ENCODE results near the gene AIMP1. TPM values are rescaled to one million over a fixed set of nuclear protein-coding genes. Genes with fewer than 3 reads are reported as not detected.
A peak's percentile ranks its signal among the peaks of the same experiment; 100 is the strongest.

AIMP1 gene
- total RNA-seq, 2 donors from 2014 or later: 12.6 to 37.3 TPM

DNA sequence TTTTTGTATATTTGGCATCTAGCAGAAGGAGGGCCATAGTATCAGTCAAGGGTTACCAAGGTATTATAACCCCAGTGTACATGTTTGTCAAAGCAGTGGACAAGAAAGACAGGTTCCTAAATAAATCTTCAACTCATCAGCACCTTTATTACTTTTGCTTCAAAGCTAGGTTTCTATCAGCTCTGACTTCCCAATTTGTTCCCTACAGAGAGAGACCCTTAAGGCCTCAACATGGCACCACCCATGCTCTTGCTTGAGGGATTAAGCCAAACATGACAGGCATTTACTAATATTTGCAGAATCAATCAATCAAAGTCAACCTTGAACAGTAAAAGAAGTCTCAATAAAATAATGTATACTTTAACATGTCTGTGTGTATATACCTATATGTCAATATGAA is 9.8 kb upstream of the AIMP1 start:
- Histone ChIP-seq H3K4me3 (no peak overlapping the region), H3K9me3 (no peaks in the 10 kb centered on the region), H3K4me1 (ENCODE audit: control insufficient read depth in 1 of 2, low read depth in 2 of 2) (peaks cover 6 to 25% of the 10 kb centered on the region in 2 donors), H3K27me3 (replicated peaks; ENCODE audit: insufficient read depth) (no peaks in the 10 kb centered on the region), H3K36me3 (no peaks in the 10 kb centered on the region), H3K27ac (no peak overlapping the region)
- DNase-seq (ENCODE audit: low spot score) (no peak), ATAC-seq (ENCODE audit: insufficient number of reproducible peaks, low FRiP score, low read depth) (no peak)
- TF ChIP-seq, protein P1, sequence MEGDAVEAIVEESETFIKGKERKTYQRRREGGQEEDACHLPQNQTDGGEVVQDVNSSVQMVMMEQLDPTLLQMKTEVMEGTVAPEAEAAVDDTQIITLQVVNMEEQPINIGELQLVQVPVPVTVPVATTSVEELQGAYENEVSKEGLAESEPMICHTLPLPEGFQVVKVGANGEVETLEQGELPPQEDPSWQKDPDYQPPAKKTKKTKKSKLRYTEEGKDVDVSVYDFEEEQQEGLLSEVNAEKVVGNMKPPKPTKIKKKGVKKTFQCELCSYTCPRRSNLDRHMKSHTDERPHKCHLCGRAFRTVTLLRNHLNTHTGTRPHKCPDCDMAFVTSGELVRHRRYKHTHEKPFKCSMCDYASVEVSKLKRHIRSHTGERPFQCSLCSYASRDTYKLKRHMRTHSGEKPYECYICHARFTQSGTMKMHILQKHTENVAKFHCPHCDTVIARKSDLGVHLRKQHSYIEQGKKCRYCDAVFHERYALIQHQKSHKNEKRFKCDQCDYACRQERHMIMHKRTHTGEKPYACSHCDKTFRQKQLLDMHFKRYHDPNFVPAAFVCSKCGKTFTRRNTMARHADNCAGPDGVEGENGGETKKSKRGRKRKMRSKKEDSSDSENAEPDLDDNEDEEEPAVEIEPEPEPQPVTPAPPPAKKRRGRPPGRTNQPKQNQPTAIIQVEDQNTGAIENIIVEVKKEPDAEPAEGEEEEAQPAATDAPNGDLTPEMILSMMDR (IDR thresholded peaks at IDR 0.05): no peak

DNA sequence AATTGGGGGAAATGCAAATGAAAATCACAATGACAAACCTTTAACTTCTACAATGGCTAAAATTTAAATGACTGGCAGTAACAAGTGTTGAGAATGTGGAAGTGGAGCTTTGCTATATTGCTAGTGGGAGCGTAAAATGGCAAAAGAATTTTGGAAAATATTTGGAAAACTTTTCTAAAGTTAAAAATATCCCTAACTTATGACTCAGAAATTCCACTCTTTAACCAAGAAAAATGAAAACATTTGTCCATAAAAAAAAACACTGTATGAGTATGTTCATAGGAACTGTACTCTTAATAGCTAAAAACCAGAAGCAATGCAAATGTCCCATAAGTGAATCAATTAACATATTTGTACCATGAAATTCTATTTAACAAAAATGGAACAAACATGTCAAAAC is 4.0 kb upstream of the AIMP1 start:
- TF ChIP-seq, protein P1 (IDR thresholded peaks at IDR 0.05): no peak
- DNase-seq (ENCODE audit: low spot score) (no peak), ATAC-seq (ENCODE audit: insufficient number of reproducible peaks, low FRiP score, low read depth) (peak; percentile 5)
- peak overlapping the region; percentile 53 to 66 for H3K27ac ChIP-seq
- H3K36me3 ChIP-seq: no peaks in the 10 kb centered on the region
- no peaks in the 10 kb centered on the region for H3K27me3 ChIP-seq (replicated peaks; ENCODE audit: insufficient read depth)
- H3K4me1 ChIP-seq (ENCODE audit: control insufficient read depth in 1 of 2, low read depth in 2 of 2): peaks cover 30 to 62% of the 10 kb centered on the region in 2 donors
- H3K4me3 ChIP-seq: peak overlapping the region; percentile 17
- no peaks in the 10 kb centered on the region for H3K9me3 ChIP-seq

DNA sequence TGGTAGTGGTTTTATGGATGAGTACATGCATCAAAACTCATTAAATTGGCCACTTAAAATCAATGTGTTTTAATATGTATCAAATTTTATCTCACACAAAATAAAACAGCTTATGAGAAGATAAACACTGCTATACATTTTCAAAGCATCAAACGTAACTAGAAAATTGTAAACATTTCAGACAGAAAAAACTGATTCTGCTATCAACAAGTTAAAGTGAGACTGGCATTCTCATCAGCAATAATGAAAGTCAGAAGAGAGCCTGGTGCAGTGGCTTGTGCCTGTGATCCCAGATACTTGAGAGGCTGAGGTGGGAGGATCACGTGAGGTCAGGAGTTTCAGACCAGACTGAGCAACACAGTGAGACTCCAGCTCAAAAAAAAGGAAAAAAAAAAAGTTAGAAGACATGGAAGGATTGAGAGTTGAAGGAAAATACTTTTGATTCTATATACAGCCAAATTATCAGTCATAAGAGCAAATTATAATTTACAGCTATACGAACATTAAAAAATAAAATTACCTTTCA is 3.3 kb upstream of the AIMP1 start:
- H3K4me3 ChIP-seq: peak overlapping the region; percentile 6
- no peaks in the 10 kb centered on the region for H3K36me3 ChIP-seq
- TF ChIP-seq, protein P1 (IDR thresholded peaks at IDR 0.05): no peak
- peak overlapping the region; percentile 14 to 53 for H3K27ac ChIP-seq
- H3K4me1 ChIP-seq (ENCODE audit: control insufficient read depth in 1 of 2, low read depth in 2 of 2): peaks cover 34 to 69% of the 10 kb centered on the region in 2 donors
- no peaks in the 10 kb centered on the region for H3K9me3 ChIP-seq
- DNase-seq (ENCODE audit: low spot score): no peak
- ATAC-seq (ENCODE audit: insufficient number of reproducible peaks, low FRiP score, low read depth): no peak
- no peaks in the 10 kb centered on the region for H3K27me3 ChIP-seq (replicated peaks; ENCODE audit: insufficient read depth)

DNA sequence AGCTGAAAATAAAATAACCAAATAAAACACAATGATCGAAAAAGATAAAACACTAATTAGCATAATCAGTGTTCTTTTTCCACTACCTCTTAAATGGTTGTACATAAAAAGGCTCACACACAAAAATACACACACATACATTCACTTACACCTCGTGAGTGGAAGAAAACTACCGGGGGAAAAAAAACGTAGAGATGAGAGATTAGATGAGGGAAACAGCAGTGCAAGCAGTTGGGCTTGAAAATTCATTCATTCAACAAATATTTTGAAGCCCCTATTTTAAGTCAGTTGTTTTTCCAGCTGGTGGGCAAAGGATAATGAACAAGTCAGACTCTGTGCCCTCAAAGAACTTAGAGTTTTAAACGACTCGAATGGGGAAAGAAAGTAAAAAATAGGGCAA is 1.4 kb upstream of the AIMP1 start:
- Histone ChIP-seq H3K27me3 (replicated peaks; ENCODE audit: insufficient read depth) (no peaks in the 10 kb centered on the region), H3K4me3 (peak overlapping the region; percentile 95), H3K27ac (peak overlapping the region; percentile 95 to 96), H3K36me3 (no peaks in the 10 kb centered on the region), H3K4me1 (ENCODE audit: control insufficient read depth in 1 of 2, low read depth in 2 of 2) (peaks cover 34 to 76% of the 10 kb centered on the region in 2 donors), H3K9me3 (no peaks in the 10 kb centered on the region)
- ATAC-seq (ENCODE audit: insufficient number of reproducible peaks, low FRiP score, low read depth): no peak
- TF ChIP-seq, protein P1 (IDR thresholded peaks at IDR 0.05): no peak
- no peak for DNase-seq (ENCODE audit: low spot score)

DNA sequence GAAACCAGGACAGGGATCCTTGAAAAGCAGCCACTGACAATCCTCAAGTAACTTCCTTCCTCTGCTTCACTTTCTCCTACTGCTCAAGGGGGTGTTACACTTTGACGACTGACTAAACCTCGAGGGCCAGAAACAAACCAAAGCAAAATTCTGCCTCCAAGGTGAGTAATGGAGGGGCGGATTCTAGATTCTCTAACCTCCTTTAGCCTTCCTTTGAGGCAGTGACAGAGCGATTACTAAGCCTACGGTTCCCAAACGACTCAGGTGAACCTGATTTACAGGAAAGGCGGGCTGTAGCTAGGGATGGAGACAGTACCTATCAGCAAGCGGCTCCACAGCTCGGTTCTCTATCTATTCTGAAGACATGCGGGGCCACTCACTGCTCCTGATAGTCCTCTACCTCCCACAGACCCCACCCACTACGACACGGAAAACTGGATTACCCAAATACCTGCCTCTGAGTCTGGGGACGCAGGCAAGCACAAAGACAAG is 828 bp upstream of the AIMP1 start:
- DNase-seq (ENCODE audit: low spot score) (no peak), ATAC-seq (ENCODE audit: insufficient number of reproducible peaks, low FRiP score, low read depth) (peak; percentile 17)
- no peaks in the 10 kb centered on the region for H3K27me3 ChIP-seq (replicated peaks; ENCODE audit: insufficient read depth)
- TF ChIP-seq, protein P1 (IDR thresholded peaks at IDR 0.05): no peak
- no peaks in the 10 kb centered on the region for H3K36me3 ChIP-seq
- H3K9me3 ChIP-seq: no peaks in the 10 kb centered on the region
- peak overlapping the region; percentile 95 to 96 for H3K27ac ChIP-seq
- peak overlapping the region; percentile 95 for H3K4me3 ChIP-seq
- peaks cover 34 to 71% of the 10 kb centered on the region in 2 donors for H3K4me1 ChIP-seq (ENCODE audit: control insufficient read depth in 1 of 2, low read depth in 2 of 2)
